GM13976 (cell line): Measurements from ENCODE around the gene ERG28.

Experiments
- DNase-seq: peaks from one replicate; pipeline ENCODE4 v3.0.0; 2012; ENCODE audit warnings: low spot score
- in situ Hi-C: fragments of 300-500 bp; cut with MboI; formaldehyde crosslinking; loops from one replicate; pipeline ENCODE4 v1.12.0; 2022; ENCODE audit warnings: low sequenced_read_pairs, mixed read lengths, inconsistent platforms; ENCODE audit not compliant: unreplicated experiment
- TF ChIP-seq, protein P1 (sequence below): IDR thresholded peaks from 2 replicates; pipeline ENCODE4 v1.5.1; 2012; ENCODE audit warnings: borderline replicate concordance, mild to moderate bottlenecking; ENCODE audit not compliant: insufficient read depth; ENCODE audit errors: extremely low read depth, missing control alignments, control extremely low read depth

Gene ERG28

GRCh38 chr14:75660630-75661498 lies at the start of gene ERG28, which contains the start of gene TTLL5:
TSS of gene ERG28 (minus strand) at chr14:75660876. CDS start at chr14:75657502, 3,374 bp downstream.
TSS of gene TTLL5 (plus strand) at chr14:75661246. CDS start at chr14:75663150, 1,904 bp downstream.
- DNase-seq = peak; percentile 97
- TF ChIP-seq, protein P1, sequence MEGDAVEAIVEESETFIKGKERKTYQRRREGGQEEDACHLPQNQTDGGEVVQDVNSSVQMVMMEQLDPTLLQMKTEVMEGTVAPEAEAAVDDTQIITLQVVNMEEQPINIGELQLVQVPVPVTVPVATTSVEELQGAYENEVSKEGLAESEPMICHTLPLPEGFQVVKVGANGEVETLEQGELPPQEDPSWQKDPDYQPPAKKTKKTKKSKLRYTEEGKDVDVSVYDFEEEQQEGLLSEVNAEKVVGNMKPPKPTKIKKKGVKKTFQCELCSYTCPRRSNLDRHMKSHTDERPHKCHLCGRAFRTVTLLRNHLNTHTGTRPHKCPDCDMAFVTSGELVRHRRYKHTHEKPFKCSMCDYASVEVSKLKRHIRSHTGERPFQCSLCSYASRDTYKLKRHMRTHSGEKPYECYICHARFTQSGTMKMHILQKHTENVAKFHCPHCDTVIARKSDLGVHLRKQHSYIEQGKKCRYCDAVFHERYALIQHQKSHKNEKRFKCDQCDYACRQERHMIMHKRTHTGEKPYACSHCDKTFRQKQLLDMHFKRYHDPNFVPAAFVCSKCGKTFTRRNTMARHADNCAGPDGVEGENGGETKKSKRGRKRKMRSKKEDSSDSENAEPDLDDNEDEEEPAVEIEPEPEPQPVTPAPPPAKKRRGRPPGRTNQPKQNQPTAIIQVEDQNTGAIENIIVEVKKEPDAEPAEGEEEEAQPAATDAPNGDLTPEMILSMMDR = no peak
- in situ Hi-C loops = no loop called here

- in situ Hi-C loops = loop anchor here (25.0 kb wide), 1 partner anchor 653 kb away; no protein-coding TSS in a partner anchor
- DNase-seq = peak; percentile 57
- TF ChIP-seq, protein P1 = peak; percentile 72
Measured at GRCh38 chr14:75709207-75709812, 48.6 kb upstream of the ERG28 start.

GRCh38 chr14:75705014-75705413 lies 44.3 kb upstream of the ERG28 start:
- in situ Hi-C loops = loop anchor here (25.0 kb wide), 1 partner anchor 657 kb away; no protein-coding TSS in a partner anchor
- TF ChIP-seq, protein P1 = no peak
- DNase-seq = no peak

- TF ChIP-seq, protein P1 = no peak
- in situ Hi-C loops = loop anchor here (25.0 kb wide), 1 partner anchor 659 kb away; no protein-coding TSS in a partner anchor
- no peak for DNase-seq
Measured at GRCh38 chr14:75703467-75703866, 42.8 kb upstream of the ERG28 start.

DNA sequence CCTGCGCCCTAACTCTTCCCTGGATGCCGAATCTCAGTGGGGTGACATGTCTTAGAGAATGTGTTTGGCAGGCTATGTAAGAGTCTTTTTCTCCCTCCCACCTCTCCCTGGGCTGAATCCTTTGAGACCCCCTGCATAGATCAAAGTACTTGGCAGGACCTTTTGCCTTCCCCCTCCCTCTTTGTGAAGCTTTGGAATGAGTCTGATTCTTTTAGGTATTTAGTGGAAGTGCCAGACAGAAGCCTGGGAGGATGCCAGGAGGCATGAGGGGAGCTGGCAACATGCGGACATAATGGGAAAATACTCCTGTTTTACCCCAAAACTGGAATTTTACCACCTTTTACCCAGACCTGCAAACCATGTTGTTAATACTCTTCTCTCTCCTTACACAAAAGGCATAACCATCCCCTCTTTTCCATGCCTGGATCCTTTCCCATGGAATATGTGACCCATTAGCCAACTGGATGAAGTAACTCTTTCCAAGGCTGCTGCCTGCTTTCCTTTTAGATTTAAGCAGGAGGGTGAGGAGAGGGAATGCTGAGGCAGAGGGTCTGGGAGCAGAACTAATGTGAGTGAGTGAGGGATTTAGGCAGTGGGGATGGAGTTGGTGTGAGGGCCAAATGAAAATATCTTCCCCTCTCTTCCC lies 42.1 kb upstream of the ERG28 start:
- in situ Hi-C loops = loop anchor here (25.0 kb wide), 1 partner anchor 660 kb away; no protein-coding TSS in a partner anchor
- no peak for DNase-seq
- TF ChIP-seq, protein P1 = no peak

- no peak for DNase-seq
- in situ Hi-C loops = loop anchor here (25.0 kb wide), 1 partner anchor 660 kb away; no protein-coding TSS in a partner anchor
- TF ChIP-seq, protein P1 = no peak
Measured at GRCh38 chr14:75702122-75702521, 41.4 kb upstream of the ERG28 start.
